ENCODE data around the gene GTF3C5.

The GTF3C5 gene

GRCh38 chr9:133098104-133098754, 67.4 kb downstream of the GTF3C5 start:
- DNase-seq = no peak

- no peak for DNase-seq
Observed at GRCh38 chr9:133098871-133099270, 68.1 kb downstream of the GTF3C5 start.

GRCh38 chr9:133099726-133100505, 69.1 kb downstream of the GTF3C5 start:
- DNase-seq = no peak

GRCh38 chr9:133100506-133101355, 69.9 kb downstream of the GTF3C5 start:
- DNase-seq = no peak

- no peak for DNase-seq
Observed at GRCh38 chr9:133101356-133102189, 70.8 kb downstream of the GTF3C5 start.

- DNase-seq = no peak
Observed at GRCh38 chr9:133102190-133103021, 71.6 kb downstream of the GTF3C5 start.

GRCh38 chr9:133103183-133103986, 72.6 kb downstream of the GTF3C5 start:
- peak; percentile 68 for DNase-seq

GRCh38 chr9:133103987-133104505, 73.2 kb downstream of the GTF3C5 start:
- no peak for DNase-seq

- no peak for DNase-seq
Observed at GRCh38 chr9:133104718-133105460, 74.1 kb downstream of the GTF3C5 start.

GRCh38 chr9:133105461-133105770, 74.6 kb downstream of the GTF3C5 start:
- no peak for DNase-seq

- DNase-seq = no peak
Observed at GRCh38 chr9:133106511-133107244, 75.9 kb downstream of the GTF3C5 start.

- no peak for DNase-seq
Observed at GRCh38 chr9:133107245-133107722, 76.5 kb downstream of the GTF3C5 start.

Data from suppressor macrophage treated with lipopolysaccharide for 4 hours (primary cell).